Trophoblast cell (in vitro differentiated cells and primary cell): Measurements from ENCODE around the gene SPRED2.

Experiments
- DNase-seq, 2 donors: peaks; one replicate each; pipeline ENCODE4 v3.0.0-alpha.2; 2016
- H2AFZ ChIP-seq: 2 replicates; pipeline ENCODE4 v1.6.1; 2013; ENCODE audit warnings: low read length, moderate library complexity, mild to moderate bottlenecking; ENCODE audit not compliant: insufficient read depth, poor library complexity
- H2AK5ac ChIP-seq: 2 replicates; pipeline ENCODE4 v1.6.1; 2013; ENCODE audit warnings: mild to moderate bottlenecking, low read length
- H2BK120ac ChIP-seq: 2 replicates; pipeline ENCODE4 v1.6.1; 2013; ENCODE audit warnings: low read length, mild to moderate bottlenecking, moderate library complexity; ENCODE audit not compliant: insufficient read depth, poor library complexity
- H2BK12ac ChIP-seq: 2 replicates; pipeline ENCODE4 v1.6.1; 2013; ENCODE audit warnings: mild to moderate bottlenecking, low read length, moderate library complexity
- H2BK5ac ChIP-seq: 2 replicates; pipeline ENCODE4 v1.6.1; 2013; ENCODE audit warnings: low read length, low read depth, moderate library complexity, mild to moderate bottlenecking; ENCODE audit not compliant: poor library complexity
- H3K14ac ChIP-seq: 2 replicates; pipeline ENCODE4 v1.6.1; 2013; ENCODE audit warnings: mild to moderate bottlenecking, low read length
- H3K18ac ChIP-seq: 2 replicates; pipeline ENCODE4 v1.6.1; 2013; ENCODE audit warnings: mild to moderate bottlenecking, low read length
- H3K23ac ChIP-seq: 2 replicates; pipeline ENCODE4 v1.6.1; 2013; ENCODE audit warnings: low read length
- H3K27ac ChIP-seq: 2 replicates; pipeline ENCODE4 v1.5.1; 2013; ENCODE audit warnings: low read depth, mild to moderate bottlenecking, inconsistent platforms, low read length, moderate library complexity
- H3K27me3 ChIP-seq: 2 replicates; pipeline ENCODE4 v1.6.1; 2013; ENCODE audit warnings: inconsistent platforms, mild to moderate bottlenecking, low read length, moderate library complexity; ENCODE audit not compliant: insufficient read depth
- H3K36me3 ChIP-seq, 2 experiments: 1 replicate in 1 of 2; 2 replicates in 1 of 2; pipeline ENCODE4 v1.6.1; 2013; ENCODE audit warnings: low read length in 2 of 2, mild to moderate bottlenecking in 2 of 2, moderate library complexity in 1 of 2; ENCODE audit not compliant: insufficient read depth in 2 of 2, control insufficient read depth in 1 of 2
- H3K4ac ChIP-seq: 2 replicates; pipeline ENCODE4 v1.6.1; 2013; ENCODE audit warnings: low read depth, mild to moderate bottlenecking, low read length, moderate library complexity
- H3K4me1 ChIP-seq, 2 experiments: 1 replicate in 1 of 2; 2 replicates in 1 of 2; pipeline ENCODE4 v1.6.1; 2013; ENCODE audit warnings: low read length in 2 of 2, mild to moderate bottlenecking in 2 of 2, moderate library complexity in 1 of 2; ENCODE audit not compliant: insufficient read depth in 2 of 2, control insufficient read depth in 1 of 2
- H3K4me2 ChIP-seq: 2 replicates; pipeline ENCODE4 v1.6.1; 2013; ENCODE audit warnings: inconsistent platforms, mild to moderate bottlenecking, low read length, moderate library complexity
- H3K4me3 ChIP-seq: 2 replicates; pipeline ENCODE4 v1.5.1; 2013; ENCODE audit warnings: mild to moderate bottlenecking, low read depth, low read length, inconsistent platforms
- H3K79me1 ChIP-seq: one replicate; pipeline ENCODE4 v1.6.1; 2013; ENCODE audit warnings: low read length
- H3K79me2 ChIP-seq: 2 replicates; pipeline ENCODE4 v1.6.1; 2013; ENCODE audit warnings: low read length, mild to moderate bottlenecking; ENCODE audit not compliant: control insufficient read depth, insufficient read depth, poor library complexity
- H3K9ac ChIP-seq: 2 replicates; pipeline ENCODE4 v1.6.1; 2013; ENCODE audit warnings: mild to moderate bottlenecking, low read length
- H3K9me3 ChIP-seq: 2 replicates; pipeline ENCODE4 v1.6.1; 2013; ENCODE audit warnings: low read depth, mild to moderate bottlenecking, control low read depth, inconsistent platforms, low read length; ENCODE audit not compliant: insufficient read depth
- H4K12ac ChIP-seq: 2 replicates; pipeline ENCODE4 v1.6.1; 2013; ENCODE audit warnings: low read depth, mild to moderate bottlenecking, low read length, moderate library complexity
- H4K8ac ChIP-seq: 2 replicates; pipeline ENCODE4 v1.6.1; 2013; ENCODE audit warnings: low read depth, mild to moderate bottlenecking, low read length, moderate library complexity
- H4K91ac ChIP-seq: one replicate; pipeline ENCODE4 v1.6.1; 2013; ENCODE audit warnings: low read depth, mild to moderate bottlenecking, low read length, moderate library complexity
- WGBS: extraction: QIAGEN DNeasy Blood & Tissue Kit; methylation state at CpG from one replicate; pipeline ENCODE4 v1.1.7; 2013; ENCODE audit warnings: missing lambda C conversion rate; ENCODE audit not compliant: insufficient read length, insufficient coverage; ENCODE audit errors: extremely low coverage; 5-methylcytosine and 5-hydroxymethylcytosine counted together

SPRED2 gene

DNA sequence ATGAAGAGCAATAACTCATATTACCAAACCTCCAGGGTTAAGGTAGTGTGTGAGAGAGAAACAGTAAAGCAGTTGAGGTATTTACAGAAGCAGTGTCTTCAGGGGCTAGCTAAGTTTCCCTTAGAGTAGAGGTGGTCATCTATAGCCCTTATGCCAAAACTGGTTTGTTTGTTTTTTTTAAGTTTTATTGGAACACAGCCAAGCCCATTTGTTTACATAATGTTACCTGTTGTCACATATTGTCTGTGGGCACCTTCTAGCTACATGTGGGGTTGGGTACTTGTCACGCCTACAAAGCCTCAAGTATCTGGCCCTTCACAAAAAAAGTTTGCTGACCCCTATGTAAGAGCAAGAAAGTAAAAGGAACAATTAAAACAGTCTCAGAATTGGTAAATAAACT lies 165.4 kb downstream of the SPRED2 start:
- Histone ChIP-seq H2BK5ac (no peak overlapping the region), H3K27ac (no peak overlapping the region), H3K4me3 (no peak overlapping the region), H3K14ac (no peak overlapping the region), H4K91ac (no peak overlapping the region), H3K27me3 (no peaks in the 10 kb centered on the region), H3K79me1 (no peaks in the 10 kb centered on the region), H2AK5ac (no peak overlapping the region), H3K9me3 (no peaks in the 10 kb centered on the region), H3K4ac (no peak overlapping the region), H3K9ac (no peak overlapping the region), H3K18ac (no peak overlapping the region), H3K4me1 (no peaks in the 10 kb centered on the region), H3K23ac (no peak overlapping the region), H3K36me3 (peaks cover 11 to 28% of the 10 kb centered on the region in 2 experiments), H2AFZ (no peak overlapping the region), H2BK120ac (no peak overlapping the region), H3K79me2 (no peaks in the 10 kb centered on the region), H3K4me2 (no peak overlapping the region), H4K8ac (no peak overlapping the region), H2BK12ac (no peak overlapping the region), H4K12ac (no peak overlapping the region)
- no peak for DNase-seq
- WGBS = no CpG with 5 or more reads among the region's 1 CpG

DNA sequence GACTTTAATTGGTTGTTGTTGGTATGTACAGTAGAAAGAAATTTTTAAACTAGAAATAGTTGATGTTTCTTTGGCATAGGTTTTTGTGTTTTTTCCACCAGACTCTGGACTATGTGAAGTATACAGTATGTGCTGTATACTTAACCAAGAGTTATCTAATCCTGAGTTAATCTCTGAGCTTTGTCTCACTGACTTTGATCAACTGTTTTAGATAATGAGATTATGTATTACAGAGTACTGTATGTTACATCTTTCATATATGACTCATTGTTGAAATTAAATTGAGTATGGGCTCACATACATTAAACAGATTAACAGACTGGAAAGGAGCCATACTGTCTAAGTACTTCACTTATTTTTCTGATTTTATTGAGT lies 166.7 kb downstream of the SPRED2 start:
- H3K27ac ChIP-seq = no peak overlapping the region
- no peak overlapping the region for H2AK5ac ChIP-seq
- no peak overlapping the region for H2BK5ac ChIP-seq
- no peaks in the 10 kb centered on the region for H3K79me2 ChIP-seq
- no peak overlapping the region for H4K8ac ChIP-seq
- H2BK120ac ChIP-seq = no peak overlapping the region
- no peak for DNase-seq
- no peak overlapping the region for H3K4me2 ChIP-seq
- H3K4ac ChIP-seq = no peak overlapping the region
- H3K4me3 ChIP-seq = no peak overlapping the region
- no peaks in the 10 kb centered on the region for H3K9me3 ChIP-seq
- H3K14ac ChIP-seq = no peak overlapping the region
- no peak overlapping the region for H3K23ac ChIP-seq
- no peaks in the 10 kb centered on the region for H3K79me1 ChIP-seq
- no peak overlapping the region for H3K18ac ChIP-seq
- H4K12ac ChIP-seq = no peak overlapping the region
- H3K27me3 ChIP-seq = no peaks in the 10 kb centered on the region
- no peak overlapping the region for H4K91ac ChIP-seq
- no peaks in the 10 kb centered on the region for H3K4me1 ChIP-seq
- H2BK12ac ChIP-seq = no peak overlapping the region
- H3K36me3 ChIP-seq = peaks cover 9 to 26% of the 10 kb centered on the region in 2 experiments
- H3K9ac ChIP-seq = no peak overlapping the region
- no peak overlapping the region for H2AFZ ChIP-seq

DNA sequence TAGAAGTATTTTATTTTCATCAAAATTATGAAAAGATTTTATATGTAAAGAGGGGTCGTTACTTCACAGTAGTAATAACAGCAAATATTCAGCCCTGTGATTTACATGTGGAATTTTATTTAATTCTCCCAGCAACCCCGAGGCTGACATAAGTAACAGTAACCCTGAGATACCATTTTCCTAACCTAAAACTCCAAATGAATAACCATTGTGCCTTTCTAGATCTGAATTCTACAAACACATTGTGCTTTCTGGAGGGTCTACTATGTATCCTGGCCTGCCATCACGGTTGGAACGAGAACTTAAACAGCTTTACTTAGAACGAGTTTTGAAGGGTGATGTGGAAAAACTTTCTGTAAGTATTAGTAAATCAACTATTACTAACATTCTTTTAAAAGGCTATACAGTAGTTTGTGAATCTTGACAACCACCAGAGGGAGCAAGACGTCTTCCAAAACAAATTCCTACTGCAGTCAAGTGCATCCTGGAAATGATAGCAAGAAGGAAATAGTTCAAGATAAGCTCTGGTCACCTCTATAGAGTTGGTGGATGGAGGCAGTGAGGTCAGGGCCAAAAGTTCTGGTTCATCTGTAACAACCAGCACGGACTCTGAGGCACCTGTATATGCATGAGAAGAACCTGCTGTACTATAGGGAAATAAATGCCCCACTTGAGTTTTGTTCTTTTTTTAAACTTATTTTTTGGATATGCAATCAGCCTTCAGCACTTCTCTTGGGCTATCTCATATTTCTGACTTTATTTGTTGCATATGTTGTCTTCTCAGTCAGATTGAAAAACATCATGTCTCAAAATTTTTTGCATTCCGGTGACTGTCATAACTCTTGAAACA lies 167.4 kb downstream of the SPRED2 start:
- no peaks in the 10 kb centered on the region for H3K27me3 ChIP-seq
- H4K8ac ChIP-seq = no peak overlapping the region

DNA sequence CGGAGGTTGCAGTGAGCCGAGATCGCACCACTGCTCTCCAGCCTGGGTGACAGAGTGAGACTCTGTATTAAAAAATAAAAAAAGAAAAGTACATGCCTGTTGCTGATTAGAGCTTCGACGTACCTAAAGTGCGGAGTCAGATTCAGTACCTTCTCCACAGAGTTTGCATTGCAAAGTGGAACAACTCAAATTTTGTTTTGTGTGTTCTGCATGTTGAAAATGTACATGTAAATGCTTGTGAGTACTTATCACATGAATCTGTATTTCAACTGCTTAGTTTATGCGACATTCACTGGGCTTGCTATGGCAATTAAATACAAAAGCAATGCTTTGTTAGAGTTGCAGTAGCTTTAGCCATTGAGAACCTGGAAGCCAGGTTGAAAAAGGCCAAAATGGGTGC lies 168.4 kb downstream of the SPRED2 start:
- Histone ChIP-seq H2AK5ac (no peak overlapping the region), H2AFZ (no peak overlapping the region), H4K91ac (no peak overlapping the region), H3K27me3 (no peaks in the 10 kb centered on the region), H3K79me2 (no peaks in the 10 kb centered on the region), H3K27ac (no peak overlapping the region), H3K23ac (no peak overlapping the region), H3K4me3 (no peak overlapping the region), H2BK120ac (no peak overlapping the region), H3K4ac (no peak overlapping the region), H3K14ac (no peak overlapping the region), H3K18ac (no peak overlapping the region), H2BK5ac (no peak overlapping the region), H3K4me2 (no peak overlapping the region), H3K4me1 (no peaks in the 10 kb centered on the region), H4K8ac (no peak overlapping the region), H3K9ac (no peak overlapping the region), H3K9me3 (no peaks in the 10 kb centered on the region), H3K79me1 (no peaks in the 10 kb centered on the region), H3K36me3 (peaks cover 11 to 28% of the 10 kb centered on the region in 2 experiments), H4K12ac (no peak overlapping the region), H2BK12ac (no peak overlapping the region)
- no peak for DNase-seq
- no CpG with 5 or more reads among the region's 7 CpGs for WGBS

More for the DNA sequence above, 167.4 kb downstream of the SPRED2 start:
- H3K18ac ChIP-seq = no peak overlapping the region
- H2AK5ac ChIP-seq = no peak overlapping the region
- H2BK12ac ChIP-seq = no peak overlapping the region
- peak; percentile 58 to 82 for DNase-seq
- no peaks in the 10 kb centered on the region for H3K4me1 ChIP-seq
- H3K9me3 ChIP-seq = no peaks in the 10 kb centered on the region
- H3K27ac ChIP-seq = no peak overlapping the region
- no peak overlapping the region for H2BK120ac ChIP-seq
- no peaks in the 10 kb centered on the region for H3K79me2 ChIP-seq
- no peak overlapping the region for H3K9ac ChIP-seq
- no peak overlapping the region for H3K4me3 ChIP-seq
- H3K14ac ChIP-seq = no peak overlapping the region
- peaks cover 9 to 26% of the 10 kb centered on the region in 2 experiments for H3K36me3 ChIP-seq
- no peak overlapping the region for H3K23ac ChIP-seq
- H3K79me1 ChIP-seq = no peaks in the 10 kb centered on the region
- no peak overlapping the region for H3K4ac ChIP-seq
- H2BK5ac ChIP-seq = no peak overlapping the region
- no peak overlapping the region for H3K4me2 ChIP-seq
- no peak overlapping the region for H4K12ac ChIP-seq
- no peak overlapping the region for H4K91ac ChIP-seq
- no CpG with 5 or more reads among the region's 8 CpGs for WGBS
- no peak overlapping the region for H2AFZ ChIP-seq
